Measurements from ENCODE around the gene KIT.

Gene KIT

GRCh38 chr4:54745031-54745770 lies 87.4 kb downstream of the KIT start:
- DNase-seq (ENCODE audit: low read depth) = no peak

- DNase-seq (ENCODE audit: low read depth) = no peak
Measured at GRCh38 chr4:54746218-54746617, 88.5 kb downstream of the KIT start.

- no peak for DNase-seq (ENCODE audit: low read depth)
Measured at GRCh38 chr4:54750341-54750740, 92.6 kb downstream of the KIT start.

- no peak for DNase-seq (ENCODE audit: low read depth)
Measured at GRCh38 chr4:54754394-54754793, 96.6 kb downstream of the KIT start.

- DNase-seq (ENCODE audit: low read depth) = no peak
Measured at GRCh38 chr4:54764476-54764875, 106.7 kb downstream of the KIT start.

- DNase-seq (ENCODE audit: low read depth) = no peak
Measured at GRCh38 chr4:54767376-54767775, 109.6 kb downstream of the KIT start.

GRCh38 chr4:54773022-54773421 lies 115.3 kb downstream of the KIT start:
- no peak for DNase-seq (ENCODE audit: low read depth)

GRCh38 chr4:54779036-54779435 lies 121.3 kb downstream of the KIT start:
- DNase-seq (ENCODE audit: low read depth) = no peak

GRCh38 chr4:54779476-54780148 lies 121.9 kb downstream of the KIT start:
- DNase-seq (ENCODE audit: low read depth) = no peak

- no peak for DNase-seq (ENCODE audit: low read depth)
Measured at GRCh38 chr4:54780149-54780495, 122.4 kb downstream of the KIT start.

- DNase-seq (ENCODE audit: low read depth) = no peak
Measured at GRCh38 chr4:54781756-54782155, 124.0 kb downstream of the KIT start.

- no peak for DNase-seq (ENCODE audit: low read depth)
Measured at GRCh38 chr4:54783402-54784110, 125.8 kb downstream of the KIT start.

- DNase-seq (ENCODE audit: low read depth) = peak; percentile 77
Measured at GRCh38 chr4:54784161-54784671, 126.5 kb downstream of the KIT start.
